Head of caudate nucleus (tissue), 42 donors: ENCODE measurements around the gene FAM167B.
"Not testable (repeated sequence)": the region's sequence is repeated elsewhere in the genome, so short reads cannot be mapped to it uniquely, and the experiment has no call there.

Experiments used
- DNase-seq, 42 donors: peaks; one replicate each; pipeline versions ENCODE4 v3.0.0 to v3.0.0-alpha.2; 2020 to 2021; ENCODE audit warnings: mixed read lengths in 7 of 42
- intact Hi-C: fragments of 100-400 bp; cut with DNase I; formaldehyde crosslinking; loops from one replicate; pipeline ENCODE4 v1.15.0; 2022

FAM167B gene

DNA sequence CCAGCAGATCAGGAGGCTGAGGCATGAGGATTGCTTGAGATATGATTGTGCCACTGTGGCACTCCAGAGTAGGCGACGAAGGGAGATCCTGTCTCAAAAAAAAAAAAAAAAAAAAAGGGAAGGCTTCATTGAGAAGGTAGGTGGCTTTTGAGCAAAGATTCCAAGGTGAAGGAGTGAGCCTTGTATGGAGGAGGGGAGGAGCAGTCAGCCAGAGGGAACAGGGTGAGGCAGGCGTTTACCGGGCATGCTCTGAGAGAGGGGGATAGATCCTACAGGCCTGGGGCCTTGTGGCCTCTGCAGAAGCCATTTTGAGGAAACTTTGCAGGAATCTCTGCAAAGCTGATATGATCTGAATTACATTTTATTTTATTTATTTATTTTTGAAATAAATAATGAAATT is 39.7 kb downstream of the FAM167B start:
- intact Hi-C loops, result no loop called here
- peak in 16 of 42 donors; percentile 2 to 60 (median 24) for DNase-seq

DNA sequence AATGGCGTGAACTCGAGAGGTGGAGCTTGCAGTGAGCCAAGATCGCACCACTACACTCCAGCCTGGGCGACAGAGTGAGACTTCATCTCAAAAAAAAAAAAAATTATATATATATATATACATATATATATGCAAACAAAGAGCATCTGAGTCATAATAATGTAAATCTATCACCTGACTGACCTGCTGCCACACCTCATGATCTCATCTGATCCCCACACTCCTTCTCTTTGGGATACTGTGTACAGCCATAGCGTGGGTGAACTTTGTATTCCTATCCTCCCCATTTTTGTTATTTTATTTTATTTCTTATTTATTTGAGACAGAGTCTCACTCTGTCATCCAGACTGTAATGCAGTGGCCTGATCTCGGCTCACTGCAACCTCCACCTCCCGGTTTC is 42.2 kb downstream of the FAM167B start:
- no peak for DNase-seq
- intact Hi-C loops, result no loop called here

DNA sequence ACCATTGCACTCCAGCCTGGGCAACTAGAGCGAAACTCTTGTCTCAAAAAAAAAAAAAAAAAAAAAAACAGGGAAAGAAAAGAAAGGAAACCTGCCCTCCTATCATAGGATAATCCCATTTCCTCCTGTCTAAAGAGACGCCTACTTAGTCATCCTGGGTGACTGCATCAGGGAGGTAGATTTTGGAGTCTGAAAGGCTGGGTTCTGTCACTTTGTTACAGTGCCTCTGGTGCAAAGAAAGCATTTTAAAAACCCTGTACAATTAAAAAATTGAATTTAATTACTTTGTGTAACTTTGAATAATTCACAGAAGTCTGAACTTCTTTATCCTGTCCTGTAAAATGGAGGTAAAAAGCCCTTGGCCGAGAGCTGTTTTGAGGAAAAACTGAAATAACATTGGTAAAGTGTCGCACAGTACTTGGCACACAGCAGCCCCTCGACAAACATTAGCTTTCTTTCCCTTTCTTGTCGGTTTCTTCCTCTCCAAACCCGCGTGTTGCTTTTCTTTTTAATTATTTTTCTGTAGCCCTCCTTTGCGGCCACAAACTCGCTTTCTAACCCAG is 44.2 kb downstream of the FAM167B start:
- no peak for DNase-seq
- intact Hi-C loops, result no loop called here

DNA sequence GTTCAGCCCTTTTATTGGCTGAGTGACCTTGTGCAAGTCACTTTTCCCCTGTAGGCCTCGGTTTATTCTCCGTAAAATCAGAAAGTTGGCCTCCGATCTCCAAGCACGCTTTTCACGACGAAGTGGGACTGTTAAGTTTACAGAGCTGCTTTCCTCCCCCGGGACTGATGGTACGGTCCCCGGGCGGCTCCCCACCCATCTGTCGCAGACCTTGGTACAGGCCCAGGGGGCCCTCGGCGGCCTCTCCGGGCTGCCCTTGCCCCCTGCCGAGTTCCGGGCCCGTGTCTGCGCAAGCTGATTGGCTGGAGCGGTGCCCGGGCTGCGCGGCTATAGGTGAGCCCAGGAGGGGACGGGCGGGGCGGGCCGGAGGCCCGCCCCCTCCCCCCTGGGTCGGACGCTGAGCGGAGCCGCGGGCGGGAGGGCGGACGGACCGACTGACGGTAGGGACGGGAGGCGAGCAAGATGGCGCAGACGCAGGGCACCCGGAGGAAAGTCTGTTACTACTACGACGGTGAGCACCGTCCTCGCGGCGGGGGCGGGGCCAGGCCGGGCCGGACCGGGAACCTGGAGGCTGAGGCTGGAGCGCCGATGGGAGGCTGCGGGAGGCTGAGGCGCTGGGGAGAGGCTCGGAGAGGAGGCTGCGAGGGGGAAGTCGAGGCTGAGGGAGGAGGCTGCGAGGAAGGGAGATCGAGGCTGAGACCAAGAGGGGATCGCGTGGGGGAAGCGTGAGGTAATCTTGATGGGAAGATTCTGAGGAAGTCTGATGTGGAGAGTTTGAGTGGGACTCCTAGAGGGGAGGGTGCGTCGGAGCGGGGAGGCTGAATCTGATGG is 44.9 kb downstream of the FAM167B start, which contains the start of gene HDAC1:
HDAC1 (plus strand) TSS at position 376 of the 831 bp plus-strand sequence; CDS start at position 463, 87 bp downstream.
- intact Hi-C loops, result loop anchor here (2.0 kb wide), 1 partner anchor 49 kb away; no protein-coding TSS in a partner anchor
- peak; percentile 78 to 95 (median 89) for DNase-seq

DNA sequence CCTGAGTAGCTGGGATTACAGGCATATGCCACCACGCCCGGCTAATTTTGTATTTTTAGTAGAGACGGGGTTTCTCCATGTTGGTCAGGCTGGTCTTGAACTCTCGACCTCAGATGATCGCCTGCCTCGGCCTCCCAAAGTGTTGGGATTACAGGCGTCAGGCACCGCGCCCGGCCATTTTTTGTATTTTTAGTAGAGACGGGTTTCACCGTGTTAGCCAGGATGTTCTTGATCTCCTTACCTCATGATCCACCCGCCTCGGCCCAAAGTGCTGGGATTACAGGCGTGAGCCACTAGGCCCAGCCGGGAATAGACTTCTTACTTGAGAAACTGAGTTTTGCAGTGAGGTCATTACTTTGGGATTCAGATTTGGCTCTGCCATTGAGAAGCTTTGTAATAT is 51.2 kb downstream of the FAM167B start:
- intact Hi-C loops, result not testable (repeated sequence)

More for the DNA sequence above, 51.2 kb downstream of the FAM167B start:
- not testable (repeated sequence) for DNase-seq
